Small intestine (tissue), 7 donors: ENCODE results near the gene ITPR2. TPM values are rescaled to one million over a fixed set of nuclear protein-coding genes. Genes with fewer than 3 reads are reported as not detected.

Experiments used
- DNase-seq, 2 donors: peaks; one replicate each; pipeline versions ENCODE4 v3.0.0 to v3.0.0-alpha.2; 2013
- FAIRE-seq: peaks from 2 replicates; lab custom pipeline; 2012; peaks lifted over from hg19 to GRCh38; lab: Jason Lieb, UNC
- H3K27ac ChIP-seq, 3 donors: one replicate each; pipeline ENCODE4 v1.5.1; 2013; ENCODE audit warnings: low read length in 2 of 3, mild to moderate bottlenecking in 2 of 3, control low read depth in 1 of 3, inconsistent platforms in 1 of 3, low read depth in 1 of 3, moderate library complexity in 1 of 3
- H3K27me3 ChIP-seq, 3 donors: one replicate each; pipeline ENCODE4 v1.6.1; 2013; ENCODE audit warnings: low read length in 3 of 3, inconsistent platforms in 1 of 3; ENCODE audit not compliant: control insufficient read depth in 3 of 3, insufficient read depth in 3 of 3
- H3K36me3 ChIP-seq, 3 donors: one replicate each; pipeline ENCODE4 v1.6.1; 2013; ENCODE audit warnings: low read length in 3 of 3, inconsistent platforms in 1 of 3, low read depth in 1 of 3, mild to moderate bottlenecking in 1 of 3, moderate library complexity in 1 of 3; ENCODE audit not compliant: control insufficient read depth in 3 of 3, insufficient read depth in 2 of 3
- H3K4me1 ChIP-seq, 3 donors: one replicate each; pipeline ENCODE4 v1.6.1; 2013; ENCODE audit warnings: low read length in 2 of 3, inconsistent platforms in 1 of 3, low read depth in 1 of 3, mild to moderate bottlenecking in 1 of 3, moderate library complexity in 1 of 3; ENCODE audit not compliant: control insufficient read depth in 3 of 3, insufficient read depth in 2 of 3
- H3K4me3 ChIP-seq, 3 donors: one replicate each; pipeline ENCODE4 v1.5.1; 2013; ENCODE audit warnings: low read length in 3 of 3, control low read depth in 1 of 3, inconsistent platforms in 1 of 3, low read depth in 1 of 3, mild to moderate bottlenecking in 1 of 3, moderate library complexity in 1 of 3
- H3K9me3 ChIP-seq, 2 donors: one replicate each; pipeline ENCODE4 v1.6.1; 2013; ENCODE audit warnings: low read depth in 1 of 2, low read length in 1 of 2; ENCODE audit not compliant: control insufficient read depth in 2 of 2, insufficient read depth in 1 of 2
- WGBS, 3 donors: extraction: QIAGEN DNeasy Blood & Tissue Kit; methylation state at CpG; one replicate each; pipeline ENCODE4 v1.1.7; 2013; 5-methylcytosine and 5-hydroxymethylcytosine counted together
- polyA plus RNA-seq, 4 donors: library from polyadenylated mRNA; stranded (reverse) in 3 of 4; unstranded in 1 of 4; fragments of 200-250 nt in 3 of 4; fragments of 120-200 nt in 1 of 4; gene quantifications; one replicate each; pipeline versions ENCODE4 v1.2.1 to v1.2.3, GENCODE V29; 2013
- donor health status: healthy with polysubstance abuse.
- donor health status: control.
- donor health status: control.
- donor health status: Bipolar disorder and iron deficiency.
- donor health status: healthy.

Gene ITPR2
- polyA plus RNA-seq, 4 donors: 2.2 to 9.2 (median 4.4) TPM

- Histone ChIP-seq H3K27ac (no peak overlapping the region), H3K4me3 (no peak overlapping the region), H3K27me3 (no peaks in the 10 kb centered on the region), H3K4me1 (peaks cover 7 to 12% (median 7%) of the 10 kb centered on the region in 3 donors), H3K9me3 (peaks cover 0 to 22% of the 10 kb centered on the region in 2 donors), H3K36me3 (peaks cover 0 to 5% (median 2%) of the 10 kb centered on the region in 3 donors)
- DNase-seq: peak in 1 of 2 donors; percentile 26
- WGBS, 3 donors: 83 to 88% (median 86%) methylated on average over 3 of the region's 3 CpGs
- FAIRE-seq: no peak
These were observed 59.5 kb downstream of the ITPR2 start for GRCh38 chr12:26773313-26774104.

- Histone ChIP-seq H3K9me3 (peaks cover 0 to 8% of the 10 kb centered on the region in 2 donors), H3K36me3 (peaks cover 0 to 2% (median 2%) of the 10 kb centered on the region in 3 donors), H3K4me3 (no peak overlapping the region), H3K27me3 (no peaks in the 10 kb centered on the region), H3K4me1 (peaks cover 7 to 12% (median 8%) of the 10 kb centered on the region in 3 donors), H3K27ac (no peak overlapping the region)
- FAIRE-seq: no peak
- no peak for DNase-seq
- 93 to 96% (median 95%) methylated on average over 4 of the region's 4 CpGs for WGBS, 3 donors
These were observed 61.1 kb downstream of the ITPR2 start for GRCh38 chr12:26771861-26772260.

- 76 to 90% (median 85%) methylated on average over 5 of the region's 5 CpGs for WGBS, 3 donors
- no peak overlapping the region for H3K4me3 ChIP-seq
- H3K27ac ChIP-seq: peak overlapping the region in 1 of 3 donors; percentile 30
- FAIRE-seq (no peak), DNase-seq (peak; percentile 16 to 82)
- H3K27me3 ChIP-seq: no peaks in the 10 kb centered on the region
- H3K4me1 ChIP-seq: peaks cover 7 to 12% (median 8%) of the 10 kb centered on the region in 3 donors
- H3K36me3 ChIP-seq: peaks cover 0 to 2% (median 2%) of the 10 kb centered on the region in 3 donors
- no peaks in the 10 kb centered on the region for H3K9me3 ChIP-seq
These were observed 62.5 kb downstream of the ITPR2 start for GRCh38 chr12:26770239-26771070.

- Histone ChIP-seq H3K9me3 (no peaks in the 10 kb centered on the region), H3K4me1 (peaks cover 7 to 10% (median 8%) of the 10 kb centered on the region in 3 donors), H3K4me3 (no peak overlapping the region), H3K36me3 (peaks cover 0 to 2% (median 0%) of the 10 kb centered on the region in 3 donors), H3K27ac (no peak overlapping the region), H3K27me3 (no peaks in the 10 kb centered on the region)
- 49 to 58% (median 50%) methylated on average over 3 of the region's 3 CpGs for WGBS, 3 donors
- DNase-seq: no peak
- no peak for FAIRE-seq
These were observed 63.4 kb downstream of the ITPR2 start for GRCh38 chr12:26769611-26770010.

- Histone ChIP-seq H3K27ac (peak overlapping the region in 2 of 3 donors; percentile 38 to 55), H3K27me3 (no peaks in the 10 kb centered on the region), H3K4me3 (no peak overlapping the region), H3K9me3 (no peaks in the 10 kb centered on the region), H3K4me1 (peaks cover 7 to 8% (median 8%) of the 10 kb centered on the region in 3 donors), H3K36me3 (no peaks in the 10 kb centered on the region)
- no peak for FAIRE-seq
- 17 to 57% (median 26%) methylated on average over 1 of the region's 1 CpG for WGBS, 3 donors
- peak; percentile 37 to 53 for DNase-seq
These were observed 64.1 kb downstream of the ITPR2 start for GRCh38 chr12:26768611-26769603.

GRCh38 chr12:26767865-26768264 lies 65.1 kb downstream of the ITPR2 start:
- DNase-seq (no peak), FAIRE-seq (no peak)
- Histone ChIP-seq H3K4me1 (peaks cover 7 to 8% (median 8%) of the 10 kb centered on the region in 3 donors), H3K9me3 (no peaks in the 10 kb centered on the region), H3K36me3 (no peaks in the 10 kb centered on the region), H3K27me3 (no peaks in the 10 kb centered on the region), H3K27ac (no peak overlapping the region), H3K4me3 (no peak overlapping the region)
- 78 to 93% (median 91%) methylated on average over 4 of the region's 4 CpGs for WGBS, 3 donors

- DNase-seq: no peak
- no peak overlapping the region for H3K4me3 ChIP-seq
- no peaks in the 10 kb centered on the region for H3K36me3 ChIP-seq
- WGBS, 3 donors: 94 to 97% (median 96%) methylated on average over 1 of the region's 1 CpG
- no peak overlapping the region for H3K27ac ChIP-seq
- no peaks in the 10 kb centered on the region for H3K27me3 ChIP-seq
- peaks cover 0 to 3% of the 10 kb centered on the region in 2 donors for H3K9me3 ChIP-seq
- no peak for FAIRE-seq
- H3K4me1 ChIP-seq: peaks cover 7 to 8% (median 8%) of the 10 kb centered on the region in 3 donors
These were observed 65.9 kb downstream of the ITPR2 start for GRCh38 chr12:26767116-26767515.
